PFSK-1 (cell line): ENCODE data around the gene GDF7.

Experiments
- FOXP2 ChIP-seq: optimal IDR thresholded peaks from 2 replicates; pipeline ENCODE3; 2011; ENCODE audit warnings: borderline replicate concordance, control low read depth, inconsistent platforms; ENCODE audit not compliant: insufficient read depth; ENCODE audit errors: extremely low read length, extremely low read depth
- POLR2AphosphoS5 ChIP-seq: IDR thresholded peaks from 2 replicates; pipeline ENCODE4 v1.6.1; 2012; ENCODE audit warnings: low read depth, mild to moderate bottlenecking, control low read depth, low read length, moderate library complexity
- SIN3A ChIP-seq: IDR thresholded peaks from 2 replicates; pipeline ENCODE4 v1.6.1; 2012; ENCODE audit warnings: mild to moderate bottlenecking, low read length, moderate library complexity, borderline replicate concordance; ENCODE audit not compliant: insufficient read depth
- TAF1 ChIP-seq: IDR thresholded peaks from 2 replicates; pipeline ENCODE4 v1.6.1; 2012; ENCODE audit warnings: low read length, control low read depth, borderline replicate concordance; ENCODE audit not compliant: insufficient read depth
- TF ChIP-seq, protein P1 (sequence below), 2 experiments: IDR thresholded peaks; 2 replicates each; pipeline versions ENCODE4 v1.6.1 to v1.8.0; 2011 to 2012; ENCODE audit warnings: low read depth in 2 of 2, low read length in 2 of 2, control low read depth in 1 of 2, inconsistent platforms in 1 of 2, mild to moderate bottlenecking in 1 of 2, moderate library complexity in 1 of 2; ENCODE audit not compliant: insufficient read depth in 1 of 2

GDF7 gene

DNA sequence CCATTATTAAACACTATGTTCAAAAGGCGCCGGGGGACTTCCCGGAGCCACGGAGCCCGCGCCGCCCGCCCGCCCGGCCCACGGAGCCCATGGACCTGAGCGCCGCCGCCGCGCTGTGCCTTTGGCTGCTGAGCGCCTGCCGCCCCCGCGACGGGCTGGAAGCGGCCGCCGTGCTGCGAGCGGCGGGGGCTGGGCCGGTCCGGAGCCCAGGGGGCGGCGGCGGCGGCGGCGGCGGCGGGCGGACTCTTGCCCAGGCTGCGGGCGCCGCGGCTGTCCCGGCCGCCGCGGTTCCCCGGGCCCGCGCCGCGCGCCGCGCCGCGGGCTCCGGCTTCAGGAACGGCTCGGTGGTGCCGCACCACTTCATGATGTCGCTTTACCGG is 197 bp downstream of the GDF7 start:
- TF ChIP-seq SIN3A = no peak
- TF ChIP-seq TAF1 = no peak
- TF ChIP-seq, protein P1, sequence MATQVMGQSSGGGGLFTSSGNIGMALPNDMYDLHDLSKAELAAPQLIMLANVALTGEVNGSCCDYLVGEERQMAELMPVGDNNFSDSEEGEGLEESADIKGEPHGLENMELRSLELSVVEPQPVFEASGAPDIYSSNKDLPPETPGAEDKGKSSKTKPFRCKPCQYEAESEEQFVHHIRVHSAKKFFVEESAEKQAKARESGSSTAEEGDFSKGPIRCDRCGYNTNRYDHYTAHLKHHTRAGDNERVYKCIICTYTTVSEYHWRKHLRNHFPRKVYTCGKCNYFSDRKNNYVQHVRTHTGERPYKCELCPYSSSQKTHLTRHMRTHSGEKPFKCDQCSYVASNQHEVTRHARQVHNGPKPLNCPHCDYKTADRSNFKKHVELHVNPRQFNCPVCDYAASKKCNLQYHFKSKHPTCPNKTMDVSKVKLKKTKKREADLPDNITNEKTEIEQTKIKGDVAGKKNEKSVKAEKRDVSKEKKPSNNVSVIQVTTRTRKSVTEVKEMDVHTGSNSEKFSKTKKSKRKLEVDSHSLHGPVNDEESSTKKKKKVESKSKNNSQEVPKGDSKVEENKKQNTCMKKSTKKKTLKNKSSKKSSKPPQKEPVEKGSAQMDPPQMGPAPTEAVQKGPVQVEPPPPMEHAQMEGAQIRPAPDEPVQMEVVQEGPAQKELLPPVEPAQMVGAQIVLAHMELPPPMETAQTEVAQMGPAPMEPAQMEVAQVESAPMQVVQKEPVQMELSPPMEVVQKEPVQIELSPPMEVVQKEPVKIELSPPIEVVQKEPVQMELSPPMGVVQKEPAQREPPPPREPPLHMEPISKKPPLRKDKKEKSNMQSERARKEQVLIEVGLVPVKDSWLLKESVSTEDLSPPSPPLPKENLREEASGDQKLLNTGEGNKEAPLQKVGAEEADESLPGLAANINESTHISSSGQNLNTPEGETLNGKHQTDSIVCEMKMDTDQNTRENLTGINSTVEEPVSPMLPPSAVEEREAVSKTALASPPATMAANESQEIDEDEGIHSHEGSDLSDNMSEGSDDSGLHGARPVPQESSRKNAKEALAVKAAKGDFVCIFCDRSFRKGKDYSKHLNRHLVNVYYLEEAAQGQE (IDR thresholded peaks at IDR 0.05; ENCODE audit: insufficient read depth in 1 of 2, low read depth in 2 of 2, low read length in 2 of 2) = no peak
- TF ChIP-seq FOXP2 = no peak
- TF ChIP-seq POLR2AphosphoS5 = no peak

DNA sequence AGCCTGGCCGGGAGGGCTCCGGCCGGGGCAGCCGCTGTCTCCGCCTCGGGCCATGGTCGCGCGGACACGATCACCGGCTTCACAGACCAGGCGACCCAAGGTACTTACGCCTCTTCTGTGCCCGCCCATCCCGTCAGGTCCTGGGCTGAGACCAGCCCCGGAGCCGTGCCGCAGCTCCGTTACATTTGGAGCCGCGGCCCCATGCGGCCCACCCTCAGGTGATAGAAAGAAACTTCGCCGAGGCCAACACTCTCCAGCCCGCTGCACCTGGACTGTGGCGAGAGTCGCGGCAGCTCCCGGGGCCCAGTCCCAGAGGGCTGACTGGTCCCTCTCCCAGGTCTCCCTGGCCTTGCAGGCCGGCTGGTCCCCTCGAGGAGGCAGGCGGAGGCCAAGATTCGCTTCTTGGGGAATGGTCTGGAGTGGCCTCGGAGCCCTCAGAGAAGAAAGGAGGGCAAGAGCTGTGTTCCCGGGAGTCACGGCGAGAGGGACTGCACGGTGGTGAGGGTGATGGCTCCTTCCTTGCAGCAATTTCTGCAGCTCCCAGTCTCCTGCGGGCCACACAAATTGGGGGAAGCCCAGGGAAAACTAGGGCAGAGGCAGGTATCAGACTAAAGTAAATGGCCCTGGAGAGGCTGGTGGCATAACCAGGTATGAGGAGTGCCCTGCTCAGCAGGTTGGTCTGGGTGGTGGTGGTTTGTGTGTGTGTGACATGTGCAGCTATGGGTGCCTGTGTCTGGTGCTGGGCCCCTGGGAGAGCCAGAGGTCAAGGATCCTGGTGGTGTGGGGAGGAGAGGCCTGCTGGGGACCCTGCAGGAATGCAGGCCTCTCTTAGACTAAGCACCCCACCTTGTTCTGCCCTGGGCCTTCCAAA is 822 bp downstream of the GDF7 start:
- TF ChIP-seq SIN3A = no peak
- no peak for TF ChIP-seq TAF1
- no peak for TF ChIP-seq FOXP2
- TF ChIP-seq POLR2AphosphoS5 = no peak
- TF ChIP-seq, protein P1 (IDR thresholded peaks at IDR 0.05; ENCODE audit: insufficient read depth in 1 of 2, low read depth in 2 of 2, low read length in 2 of 2) = no peak

DNA sequence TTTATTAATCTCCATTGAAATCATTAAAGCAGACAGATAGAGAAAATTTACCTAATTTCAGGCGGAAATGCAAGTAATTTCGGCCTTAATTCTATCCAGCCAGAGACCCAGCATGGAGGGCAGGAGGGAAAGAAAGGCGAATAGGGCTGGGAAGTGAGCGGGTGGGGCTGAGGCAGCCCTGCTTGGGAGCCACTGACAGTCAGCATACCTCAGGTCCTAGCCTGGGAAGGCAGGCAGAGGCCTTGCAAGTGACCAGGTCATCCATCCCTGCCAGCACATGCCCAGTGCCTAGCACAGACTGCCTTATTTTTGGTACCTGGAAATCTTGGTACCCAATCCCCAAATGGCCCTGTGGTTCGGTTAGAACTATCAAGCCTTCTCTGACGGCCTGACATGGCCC is 1.5 kb downstream of the GDF7 start:
- TF ChIP-seq POLR2AphosphoS5 (no peak), TAF1 (no peak), FOXP2 (no peak), SIN3A (no peak)
- TF ChIP-seq, protein P1 (IDR thresholded peaks at IDR 0.05; ENCODE audit: insufficient read depth in 1 of 2, low read depth in 2 of 2, low read length in 2 of 2) = no peak

DNA sequence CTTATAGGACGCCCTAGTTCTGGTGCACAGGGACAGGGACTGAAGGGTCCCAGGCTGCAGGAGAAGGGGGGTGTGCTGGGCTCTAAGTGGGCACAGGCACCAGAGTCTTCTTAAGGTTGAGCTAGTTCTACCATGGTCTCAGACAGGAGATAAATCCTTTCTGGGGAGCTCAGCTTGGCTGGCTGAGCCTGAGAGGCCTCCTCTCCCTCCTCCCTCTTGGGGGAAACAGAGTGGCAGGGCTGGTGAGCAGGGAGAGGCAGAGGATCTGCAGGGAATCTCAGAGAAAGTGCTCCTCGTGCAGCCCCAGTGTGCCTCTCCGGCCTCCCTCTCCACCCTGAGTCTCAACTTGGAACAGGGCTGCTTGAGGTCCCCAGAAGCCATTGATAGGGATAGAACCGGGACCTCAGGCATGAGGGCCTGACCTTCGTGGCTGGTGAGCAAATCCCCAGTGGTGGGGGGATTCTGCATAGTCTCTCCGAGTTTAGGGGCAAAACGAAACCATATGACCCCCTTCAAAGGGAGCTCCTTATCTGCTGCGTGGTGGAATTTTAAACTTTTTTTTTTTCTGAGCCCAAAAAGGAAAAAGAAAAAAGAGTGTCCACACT is 2.0 kb downstream of the GDF7 start:
- TF ChIP-seq, protein P1 (IDR thresholded peaks at IDR 0.05; ENCODE audit: insufficient read depth in 1 of 2, low read depth in 2 of 2, low read length in 2 of 2) = no peak
- TF ChIP-seq SIN3A = no peak
- no peak for TF ChIP-seq POLR2AphosphoS5
- no peak for TF ChIP-seq TAF1
- no peak for TF ChIP-seq FOXP2
